HepG2 (cell line): Measurements from ENCODE around the gene MCM3AP. TPM values are rescaled to one million over a fixed set of nuclear protein-coding genes. Genes with fewer than 3 reads are reported as not detected.

ENCODE experiments used
- ATAC-seq: fragments of 200-7000 bp; cut with Tn5 transposase; 3 replicates; pipeline ENCODE4 v1.9.1; 2020; ENCODE audit warnings: mild to moderate bottlenecking, moderate library complexity
- BruUV-seq: library from RNA; stranded (reverse); fragments of 400-500 nt; replicated peaks from 2 replicates; lab custom pipeline; 2021; lab: Mats Ljungman, UMichigan
- CTCF ChIA-PET: fragments of 300-600 bp; formaldehyde crosslinking; extraction: SDS; loops from one replicate; lab custom pipeline; 2021; ENCODE audit warnings: low total read pairs, inconsistent platforms, low intra/inter-chr PET ratio; lab: Yijun Ruan, JAX
- POLR2A ChIA-PET: fragments of 350-600 bp; sonication (Branson Sonifier 250); formaldehyde crosslinking; loops from one replicate; lab custom pipeline; 2020; ENCODE audit warnings: antibody characterized with exemption, inconsistent platforms; lab: Yijun Ruan, JAX
- DNase-seq: peaks from one replicate; pipeline ENCODE4 v3.0.0-alpha.2; 2015; ENCODE audit warnings: low spot score
- FAIRE-seq: peaks from 3 replicates; lab custom pipeline; 2011; peaks lifted over from hg19 to GRCh38; lab: Jason Lieb, UNC
- H2AFZ ChIP-seq: one replicate; pipeline ENCODE4 v1.6.1; 2011; ENCODE audit warnings: low read length, inconsistent platforms
- H3K27ac ChIP-seq: fragments of 300-600 bp; 3 replicates; pipeline ENCODE4 v1.8.0; 2011; ENCODE audit warnings: mixed run types, mild to moderate bottlenecking, mixed read lengths, low read length, inconsistent platforms; ENCODE audit not compliant: insufficient read depth; ENCODE audit errors: extremely low read length
- H3K27me3 ChIP-seq, 2 experiments: fragments of 200-600 bp in 1 of 2; 2 replicates in 1 of 2; 3 replicates in 1 of 2; pipeline versions ENCODE4 v1.6.0 to v1.8.0; 2011; ENCODE audit warnings: low read length in 2 of 2, mild to moderate bottlenecking in 2 of 2, moderate library complexity in 2 of 2, inconsistent platforms in 1 of 2; ENCODE audit not compliant: insufficient read depth in 2 of 2, control insufficient read depth in 1 of 2
- H3K36me3 ChIP-seq, 2 experiments: fragments of 200-600 bp in 1 of 2; replicated peaks in 1 of 2; 2 replicates in 1 of 2; 3 replicates in 1 of 2; pipeline versions ENCODE4 v1.5.1 to v1.8.0; 2011; ENCODE audit warnings: low read length in 2 of 2, inconsistent platforms in 1 of 2; ENCODE audit not compliant: insufficient read depth in 2 of 2, control insufficient read depth in 1 of 2
- H3K4me1 ChIP-seq: 2 replicates; pipeline ENCODE4 v1.5.1; 2012; ENCODE audit warnings: low read length, inconsistent platforms; ENCODE audit not compliant: insufficient read depth
- H3K4me2 ChIP-seq: 2 replicates; pipeline ENCODE4 v1.6.0; 2011; ENCODE audit warnings: low read depth, low read length, inconsistent platforms
- H3K4me3 ChIP-seq, 3 experiments: fragments of 200-600 bp in 1 of 3; sonication (generic), shearing (Covaris generic) in 1 of 3; replicated peaks in 1 of 3; 2 replicates each; pipeline ENCODE4 v1.5.1; 2011 to 2016; ENCODE audit warnings: low read length in 3 of 3, inconsistent platforms in 2 of 3, low read depth in 2 of 3, mild to moderate bottlenecking in 2 of 3, control low read depth in 1 of 3, mixed read lengths in 1 of 3; ENCODE audit not compliant: insufficient read depth in 1 of 3
- H3K79me2 ChIP-seq: one replicate; pipeline ENCODE4 v1.6.1; 2011; ENCODE audit warnings: low read length, inconsistent platforms; ENCODE audit not compliant: insufficient read depth
- H3K9ac ChIP-seq: 2 replicates; pipeline ENCODE4 v1.6.0; 2011; ENCODE audit warnings: mild to moderate bottlenecking, low read depth, low read length, inconsistent platforms; ENCODE audit not compliant: insufficient read depth
- H3K9me3 ChIP-seq: 2 replicates; pipeline ENCODE4 v1.5.1; 2012; ENCODE audit warnings: mild to moderate bottlenecking, low read length
- H4K20me1 ChIP-seq: 2 replicates; pipeline ENCODE4 v1.6.0; 2011; ENCODE audit warnings: inconsistent platforms, mild to moderate bottlenecking, low read length, moderate library complexity; ENCODE audit not compliant: insufficient read depth
- CEBPZ ChIP-seq: IDR thresholded peaks from 2 replicates; pipeline ENCODE4 v1.6.1; 2012; ENCODE audit warnings: low read length, improper control_type of control experiment
- CREB3 ChIP-seq: sonication (generic); formaldehyde crosslinking; IDR thresholded peaks from 2 replicates; pipeline ENCODE4 v1.5.0; 2020; ENCODE audit warnings: missing genetic modification reagents
- FIP1L1 ChIP-seq: fragments of 200-400 bp; formaldehyde crosslinking; IDR thresholded peaks from 2 replicates; pipeline ENCODE4 v1.6.1; 2018; ENCODE audit warnings: low read depth, mild to moderate bottlenecking, low read length, moderate library complexity, borderline replicate concordance; ENCODE audit not compliant: insufficient read depth
- FOXO4 ChIP-seq: sonication (generic); formaldehyde crosslinking; conservative IDR thresholded peaks from 2 replicates; pipeline ENCODE4 v1.8.1; 2023; ENCODE audit warnings: missing genetic modification reagents
- JDP2 ChIP-seq: sonication (generic); formaldehyde crosslinking; IDR thresholded peaks from 2 replicates; pipeline ENCODE4 v1.8.1; 2022; ENCODE audit warnings: missing genetic modification reagents, borderline replicate concordance
- MEIS2 ChIP-seq: sonication (generic); formaldehyde crosslinking; IDR thresholded peaks from 2 replicates; pipeline ENCODE4 v1.9.0; 2021; ENCODE audit warnings: mild to moderate bottlenecking, missing genetic modification reagents
- PREB ChIP-seq: sonication (generic); formaldehyde crosslinking; IDR thresholded peaks from 2 replicates; pipeline ENCODE4 v1.4.0; 2020; ENCODE audit warnings: missing genetic modification reagents
- SKIL ChIP-seq: sonication (generic); formaldehyde crosslinking; IDR thresholded peaks from 2 replicates; pipeline ENCODE4 v1.8.0; 2022; ENCODE audit warnings: missing genetic modification reagents, mild to moderate bottlenecking, moderate library complexity, borderline replicate concordance
- TEF ChIP-seq: sonication (generic); formaldehyde crosslinking; IDR thresholded peaks from 2 replicates; pipeline ENCODE4 v1.5.0; 2020; ENCODE audit warnings: missing genetic modification reagents
- ZNF331 ChIP-seq: sonication (generic); formaldehyde crosslinking; IDR thresholded peaks from 2 replicates; pipeline ENCODE4 v1.4.0; 2020; ENCODE audit warnings: missing genetic modification reagents
- ZSCAN21 ChIP-seq: sonication (generic); formaldehyde crosslinking; IDR thresholded peaks from 2 replicates; pipeline ENCODE4 v1.8.0; 2022; ENCODE audit warnings: mild to moderate bottlenecking, missing genetic modification reagents, moderate library complexity, borderline replicate concordance
- WGBS: methylation state at CpG from one replicate; pipeline ENCODE4 v1.1.6; 2017; ENCODE audit warnings: low lambda C conversion rate; 5-methylcytosine and 5-hydroxymethylcytosine counted together
- in situ Hi-C: cut with HindIII; loops from 2 replicates; pipeline ENCODE4 v1.10.0; 2017; ENCODE audit warnings: low pct_unique_long_range_greater_than_20kb; ENCODE audit not compliant: extremely low pct_ligation_motif_present
- intact Hi-C: fragments of 100-400 bp; cut with micrococcal nuclease; formaldehyde crosslinking; loops from one replicate; pipeline ENCODE4 v1.10.0; 2022; ENCODE audit not compliant: unreplicated experiment
- polyA plus RNA-seq, 8 experiments: library from polyadenylated mRNA; depleted of rRNA in 3 of 8; stranded (reverse) in 7 of 8; unstranded in 1 of 8; fragments of >200 nt; fragmentation: Illumina TruSeq in 4 of 8; extraction: Trizol in 4 of 8; gene quantifications; 2 replicates each; pipeline versions ENCODE4 v1.2.1 to v1.2.3, GENCODE V29; 2011 to 2016; ENCODE audit warnings: low read depth in 4 of 8, missing spikeins in 1 of 8, mixed read lengths in 1 of 8; ENCODE audit not compliant: insufficient read depth in 1 of 8
- total RNA-seq, 5 experiments: library from RNA; depleted of rRNA; stranded (reverse); fragments of >200 nt; fragmentation: Illumina TruSeq; extraction: Trizol; gene quantifications; 2 replicates each; pipeline ENCODE4 v1.2.3, GENCODE V29; 2016; ENCODE audit warnings: low read depth in 1 of 5

MCM3AP gene
- total and polyA plus RNA-seq, 2 of the 13 experiments (the other 11 are each of a cell fraction or from before 2014, with no cell fraction given): 27.0 to 54.7 TPM

- Histone ChIP-seq H3K9ac (no peak overlapping the region; the same call in 1 of the 2 replicates), H3K9me3 (no peaks in the 10 kb centered on the region), H3K4me1 (peaks cover 41% of the 10 kb centered on the region), H3K79me2 (peaks cover 47% of the 10 kb centered on the region), H3K36me3 (peaks cover 5 to 27% of the 10 kb centered on the region in 2 experiments; a peak in 3 of 5 replicates), H3K27me3 (no peaks in the 10 kb centered on the region; a peak in 1 of 5 replicates), H3K4me2 (peak overlapping the region; percentile 100), H3K27ac (no peak overlapping the region), H3K4me3 (peak overlapping the region in 2 of 3 experiments; percentile 95 to 96; a peak in 4 of 6 replicates), H4K20me1 (no peaks in the 10 kb centered on the region), H2AFZ (no peak overlapping the region)
- in situ Hi-C loops: no loop called here
- 44% methylated on average over 15 of the region's 15 CpGs for WGBS
- ATAC-seq: no peak
- ChIA-PET POLR2A (interaction anchor here (1.7 kb wide), 1 partner anchor 31 kb away, joined by 4 read pairs; no protein-coding TSS in a partner anchor), CTCF (interaction anchor here (1.3 kb wide), 1 partner anchor 179 kb away, joined by 5 read pairs; no protein-coding TSS in a partner anchor)
- peak; percentile 32 for DNase-seq
- intact Hi-C loops: no loop called here
- peak; percentile 37 for FAIRE-seq
- no TSS peak for BruUV-seq
- TF ChIP-seq TEF (CRISPR knock-in tag) (no peak), CEBPZ (no peak), PREB (no peak), FIP1L1 (no peak), CREB3 (CRISPR knock-in tag) (no peak), ZSCAN21 (CRISPR knock-in tag) (no peak), SKIL (no peak), JDP2 (CRISPR knock-in tag) (no peak), FOXO4 (CRISPR knock-in tag) (no peak), ZNF331 (CRISPR knock-in tag) (no peak), MEIS2 (CRISPR knock-in tag) (no peak)
Observed at GRCh38 chr21:46326110-46326703, 40.8 kb upstream of the MCM3AP start.
